Glomerular visceral epithelial cell (primary cell): ENCODE measurements around the gene MXD4.
"Not testable (repeated sequence)": the region's sequence is repeated elsewhere in the genome, so short reads cannot be mapped to it uniquely, and the experiment has no call there.

Experiments
- DNase-seq: peaks from one replicate; pipeline ENCODE4 v3.0.0-alpha.2; 2016; ENCODE audit errors: extremely low spot score

The MXD4 gene

GRCh38 chr4:2275044-2275397 lies 13.1 kb upstream of the MXD4 start:
- not testable (repeated sequence) for DNase-seq

GRCh38 chr4:2274320-2275043 lies 12.6 kb upstream of the MXD4 start:
- DNase-seq, result no peak

GRCh38 chr4:2273657-2274319 lies 11.9 kb upstream of the MXD4 start:
- DNase-seq, result no peak

GRCh38 chr4:2273221-2273620 lies 11.3 kb upstream of the MXD4 start:
- DNase-seq, result no peak

GRCh38 chr4:2272828-2273120 lies 10.9 kb upstream of the MXD4 start:
- no peak for DNase-seq

GRCh38 chr4:2272026-2272827 lies 10.3 kb upstream of the MXD4 start:
- DNase-seq, result no peak

GRCh38 chr4:2271279-2272025 lies 9.5 kb upstream of the MXD4 start:
- no peak for DNase-seq

GRCh38 chr4:2270341-2271165 lies 8.6 kb upstream of the MXD4 start:
- no peak for DNase-seq

- no peak for DNase-seq
Measured at GRCh38 chr4:2269618-2270163, 7.8 kb upstream of the MXD4 start.

GRCh38 chr4:2269206-2269531 lies 7.3 kb upstream of the MXD4 start:
- no peak for DNase-seq

- DNase-seq, result no peak
Measured at GRCh38 chr4:2268357-2269205, 6.7 kb upstream of the MXD4 start.

- DNase-seq, result no peak
Measured at GRCh38 chr4:2267841-2268240, 5.9 kb upstream of the MXD4 start.

GRCh38 chr4:2267320-2267811 lies 5.5 kb upstream of the MXD4 start:
- DNase-seq, result no peak

- no peak for DNase-seq
Measured at GRCh38 chr4:2266821-2267220, 4.9 kb upstream of the MXD4 start.

- DNase-seq, result no peak
Measured at GRCh38 chr4:2266181-2266580, 4.3 kb upstream of the MXD4 start.

GRCh38 chr4:2265113-2266110 lies 3.5 kb upstream of the MXD4 start:
- no peak for DNase-seq

GRCh38 chr4:2264481-2265041 lies 2.7 kb upstream of the MXD4 start:
- no peak for DNase-seq

- DNase-seq, result no peak
Measured at GRCh38 chr4:2263926-2264321, 2.0 kb upstream of the MXD4 start.

- no peak for DNase-seq
Measured at GRCh38 chr4:2262944-2263250, 988 bp upstream of the MXD4 start.
